Nephron progenitor cell (in vitro differentiated cells): ENCODE results near the gene SGPL1.
"Not testable (repeated sequence)": the region's sequence is repeated elsewhere in the genome, so short reads cannot be mapped to it uniquely, and the experiment has no call there.

Experiments
- DNase-seq: peaks from one replicate; pipeline ENCODE4 v3.0.0; 2021
- H3K27ac Mint-ChIP-seq: 2 replicates; pipeline ENCODE4 v1.8.0; 2021; ENCODE audit warnings: mild to moderate bottlenecking, moderate library complexity, mixed read lengths
- H3K27me3 Mint-ChIP-seq: 2 replicates; pipeline ENCODE4 v1.8.0; 2021; ENCODE audit warnings: mild to moderate bottlenecking, low read depth, mixed read lengths; ENCODE audit not compliant: poor library complexity
- H3K36me3 Mint-ChIP-seq: 2 replicates; pipeline ENCODE4 v1.8.0; 2021; ENCODE audit warnings: low read depth, mixed read lengths
- H3K4me1 Mint-ChIP-seq: 2 replicates; pipeline ENCODE4 v1.8.0; 2021; ENCODE audit warnings: mixed read lengths
- H3K4me3 Mint-ChIP-seq: 2 replicates; pipeline ENCODE4 v1.8.0; 2021; ENCODE audit warnings: mild to moderate bottlenecking, moderate library complexity, mixed read lengths
- H3K9me3 Mint-ChIP-seq: 2 replicates; pipeline ENCODE4 v1.8.0; 2021; ENCODE audit warnings: mild to moderate bottlenecking, moderate library complexity, mixed read lengths
- CTCF ChIP-seq: fragments of 200-600 bp; sonication (generic); IDR thresholded peaks from 2 replicates; pipeline ENCODE4 v1.5.0; 2021; ENCODE audit warnings: antibody characterized with exemption

The SGPL1 gene

DNA sequence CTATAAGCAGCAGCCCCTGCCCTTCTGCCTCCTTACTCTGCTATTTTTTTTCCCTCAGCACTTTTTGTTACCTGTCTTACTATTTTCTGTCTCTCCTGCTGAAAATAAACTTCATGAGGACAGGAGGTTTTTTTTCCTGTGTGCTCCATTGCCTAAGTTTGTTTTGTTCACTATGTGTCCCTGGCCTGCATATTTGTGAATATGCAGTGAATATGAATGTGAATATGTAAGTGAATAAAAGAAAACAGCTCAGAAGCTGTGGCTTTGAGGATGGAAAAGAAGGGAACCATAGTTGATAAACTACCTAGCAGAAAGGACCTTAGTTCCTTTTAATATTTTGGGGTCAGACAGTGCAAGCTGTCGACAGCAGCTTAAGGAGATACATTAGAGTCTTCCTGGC is 37.7 kb downstream of the SGPL1 start:
- Mint-ChIP-seq H3K27ac (no peak overlapping the region), H3K36me3 (peaks cover 37% of the 10 kb centered on the region)

GRCh38 chr10:70856454-70856853 is 40.7 kb downstream of the SGPL1 start:
- H3K4me3 Mint-ChIP-seq: no peak overlapping the region
- H3K4me1 Mint-ChIP-seq: no peaks in the 10 kb centered on the region
- H3K27ac Mint-ChIP-seq: no peak overlapping the region
- DNase-seq: no peak
- peaks cover 3% of the 10 kb centered on the region for H3K27me3 Mint-ChIP-seq
- peaks cover 46% of the 10 kb centered on the region for H3K36me3 Mint-ChIP-seq
- peaks cover 5% of the 10 kb centered on the region for H3K9me3 Mint-ChIP-seq
- no peak for TF ChIP-seq CTCF

More for the DNA sequence above, 37.7 kb downstream of the SGPL1 start:
- H3K4me1 Mint-ChIP-seq: no peaks in the 10 kb centered on the region
- no peak overlapping the region for H3K4me3 Mint-ChIP-seq
- peaks cover 3% of the 10 kb centered on the region for H3K27me3 Mint-ChIP-seq
- no peak for TF ChIP-seq CTCF
- DNase-seq: no peak
- H3K9me3 Mint-ChIP-seq: no peaks in the 10 kb centered on the region

GRCh38 chr10:70858759-70859158 is 43.0 kb downstream of the SGPL1 start:
- H3K4me1 Mint-ChIP-seq: peaks cover 6% of the 10 kb centered on the region
- H3K9me3 Mint-ChIP-seq: peaks cover 5% of the 10 kb centered on the region
- TF ChIP-seq CTCF: no peak
- no peaks in the 10 kb centered on the region for H3K27me3 Mint-ChIP-seq
- H3K36me3 Mint-ChIP-seq: peaks cover 59% of the 10 kb centered on the region
- no peak overlapping the region for H3K4me3 Mint-ChIP-seq
- no peak for DNase-seq
- H3K27ac Mint-ChIP-seq: peak overlapping the region; percentile 0

DNA sequence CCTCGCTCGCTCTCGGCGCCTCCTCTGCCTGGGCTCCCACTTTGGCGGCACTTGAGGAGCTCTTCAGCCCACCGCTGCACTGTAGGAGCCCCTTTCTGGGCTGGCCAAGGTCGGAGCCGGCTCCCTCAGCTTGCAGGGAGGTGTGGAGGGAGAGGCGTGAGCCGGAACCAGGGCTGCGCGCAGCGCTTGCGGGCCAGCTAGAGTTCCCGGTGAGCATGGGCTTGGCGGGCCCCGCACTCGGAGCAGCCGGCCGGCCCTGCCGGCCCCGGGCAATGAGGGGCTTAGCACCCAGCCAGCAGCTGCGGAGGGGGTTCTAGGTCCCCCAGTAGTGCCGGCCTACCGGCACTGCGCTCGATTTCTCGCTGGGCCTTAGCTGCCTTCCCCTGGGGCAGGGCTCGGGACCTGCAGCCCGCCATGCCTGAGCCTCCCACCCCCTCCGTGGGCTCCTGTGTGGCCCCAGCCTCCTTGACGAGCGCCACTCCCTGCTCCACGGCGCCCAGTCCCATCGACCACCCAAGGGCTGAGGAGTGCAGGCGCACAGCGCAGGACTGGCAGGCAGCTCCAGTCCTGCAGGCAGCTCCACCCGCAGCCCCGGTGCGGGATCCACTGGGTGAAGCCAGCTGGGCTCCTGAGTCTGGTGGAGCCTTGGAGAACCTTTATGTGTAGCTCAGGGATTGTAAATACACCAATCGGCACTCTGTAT is 45.9 kb downstream of the SGPL1 start:
- H3K9me3 Mint-ChIP-seq: not testable (repeated sequence)

DNA sequence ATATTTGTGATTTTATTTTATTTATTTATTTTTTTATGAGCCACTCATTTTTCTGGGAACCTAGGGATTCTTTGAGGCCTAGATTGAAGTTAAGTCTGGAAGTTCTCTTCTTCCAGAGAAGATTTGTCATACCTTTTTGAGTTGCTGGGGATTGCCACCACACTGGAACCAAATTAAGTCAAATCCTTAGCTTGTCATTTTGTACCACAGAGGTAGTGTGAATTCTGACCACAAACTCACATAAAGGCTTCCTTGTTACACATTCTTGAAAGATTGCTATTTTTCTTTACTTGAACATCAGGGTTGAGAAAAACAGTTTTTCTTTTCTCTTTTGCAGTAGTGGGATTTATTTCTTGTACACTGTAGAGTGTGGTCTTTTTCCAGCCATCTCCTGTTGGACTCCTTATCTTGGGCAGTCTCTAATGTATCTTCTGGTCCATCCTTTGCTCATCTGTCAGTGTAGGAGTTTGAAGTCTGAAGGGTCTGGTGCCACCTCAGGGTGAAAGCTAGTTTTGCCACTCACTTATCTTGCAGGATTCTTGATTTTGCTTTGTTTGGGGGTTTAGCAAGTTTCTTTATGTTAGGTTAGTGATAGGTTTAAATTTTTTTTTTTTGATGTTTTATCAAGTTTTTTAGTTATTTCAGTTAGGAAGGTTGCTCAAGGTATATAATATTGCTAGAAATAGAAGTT is 47.9 kb downstream of the SGPL1 start:
- no peaks in the 10 kb centered on the region for H3K27me3 Mint-ChIP-seq
- peaks cover 65% of the 10 kb centered on the region for H3K36me3 Mint-ChIP-seq
- peaks cover 13% of the 10 kb centered on the region for H3K4me1 Mint-ChIP-seq
- TF ChIP-seq CTCF: no peak
- peak overlapping the region; percentile 84 for H3K27ac Mint-ChIP-seq
- DNase-seq: no peak
- H3K9me3 Mint-ChIP-seq: peaks cover 5% of the 10 kb centered on the region
- H3K4me3 Mint-ChIP-seq: no peak overlapping the region

More for the DNA sequence above, 45.9 kb downstream of the SGPL1 start:
- H3K4me3 Mint-ChIP-seq, DNase-seq, H3K27me3 Mint-ChIP-seq: not testable (repeated sequence)
- H3K27ac Mint-ChIP-seq: peak overlapping the region; percentile 93
- H3K36me3 Mint-ChIP-seq: peaks cover 71% of the 10 kb centered on the region
- peaks cover 13% of the 10 kb centered on the region for H3K4me1 Mint-ChIP-seq

- no peak for TF ChIP-seq CTCF
- Mint-ChIP-seq H3K27me3 (no peaks in the 10 kb centered on the region), H3K4me3 (no peak overlapping the region), H3K27ac (no peak overlapping the region), H3K4me1 (peaks cover 13% of the 10 kb centered on the region), H3K9me3 (peaks cover 5% of the 10 kb centered on the region), H3K36me3 (peaks cover 64% of the 10 kb centered on the region)
- no peak for DNase-seq
Measured at GRCh38 chr10:70864935-70865334, 49.2 kb downstream of the SGPL1 start.
